HG03442 (cell line): Measurements from ENCODE around the gene VRK1.

Experiments
- ATAC-seq: cut with Tn5 transposase; IDR thresholded peaks from one replicate; pipeline ENCODE4 v1.9.1; 2021; ENCODE audit warnings: mild to moderate bottlenecking, moderate library complexity; ENCODE audit not compliant: unreplicated experiment

The VRK1 gene

GRCh38 chr14:96790186-96790585 lies 7.0 kb upstream of the VRK1 start:
- no peak for ATAC-seq

- no peak for ATAC-seq
These were observed 6.5 kb upstream of the VRK1 start for GRCh38 chr14:96790706-96791105.

- ATAC-seq: no peak
These were observed 5.2 kb upstream of the VRK1 start for GRCh38 chr14:96792003-96792402.

- ATAC-seq: no peak
These were observed 4.6 kb upstream of the VRK1 start for GRCh38 chr14:96792591-96792990.

GRCh38 chr14:96793547-96793946 lies 3.6 kb upstream of the VRK1 start:
- no peak for ATAC-seq

- no peak for ATAC-seq
These were observed 1.9 kb upstream of the VRK1 start for GRCh38 chr14:96795109-96795828.

GRCh38 chr14:96797582-96798349 lies 584 bp downstream of the VRK1 start:
- peak; percentile 25 for ATAC-seq

- no peak for ATAC-seq
These were observed 1.8 kb downstream of the VRK1 start for GRCh38 chr14:96798956-96799355.

GRCh38 chr14:96799489-96800054 lies 2.4 kb downstream of the VRK1 start:
- ATAC-seq: no peak

GRCh38 chr14:96801931-96802330 lies 4.7 kb downstream of the VRK1 start:
- no peak for ATAC-seq

GRCh38 chr14:96802963-96803362 lies 5.8 kb downstream of the VRK1 start:
- ATAC-seq: no peak

- no peak for ATAC-seq
These were observed 6.8 kb downstream of the VRK1 start for GRCh38 chr14:96803958-96804357.

- no peak for ATAC-seq
These were observed 7.7 kb downstream of the VRK1 start for GRCh38 chr14:96804895-96805294.

GRCh38 chr14:96805956-96806355 lies 8.8 kb downstream of the VRK1 start:
- ATAC-seq: no peak

- no peak for ATAC-seq
These were observed 9.7 kb downstream of the VRK1 start for GRCh38 chr14:96806836-96807235.

GRCh38 chr14:96808619-96809406 lies 11.6 kb downstream of the VRK1 start:
- no peak for ATAC-seq

GRCh38 chr14:96811265-96811664 lies 14.1 kb downstream of the VRK1 start:
- ATAC-seq: no peak

- peak; percentile 83 for ATAC-seq
These were observed 14.9 kb downstream of the VRK1 start for GRCh38 chr14:96811985-96812667.

GRCh38 chr14:96816281-96816680 lies 19.1 kb downstream of the VRK1 start:
- no peak for ATAC-seq

GRCh38 chr14:96817750-96818666 lies 20.8 kb downstream of the VRK1 start:
- no peak for ATAC-seq
